Islet precursor cell (in vitro differentiated cells): ENCODE data around the gene KCNG2.

Source experiments
- DNase-seq: peaks from one replicate; pipeline ENCODE4 v3.0.0-alpha.2; 2018

The KCNG2 gene

DNA sequence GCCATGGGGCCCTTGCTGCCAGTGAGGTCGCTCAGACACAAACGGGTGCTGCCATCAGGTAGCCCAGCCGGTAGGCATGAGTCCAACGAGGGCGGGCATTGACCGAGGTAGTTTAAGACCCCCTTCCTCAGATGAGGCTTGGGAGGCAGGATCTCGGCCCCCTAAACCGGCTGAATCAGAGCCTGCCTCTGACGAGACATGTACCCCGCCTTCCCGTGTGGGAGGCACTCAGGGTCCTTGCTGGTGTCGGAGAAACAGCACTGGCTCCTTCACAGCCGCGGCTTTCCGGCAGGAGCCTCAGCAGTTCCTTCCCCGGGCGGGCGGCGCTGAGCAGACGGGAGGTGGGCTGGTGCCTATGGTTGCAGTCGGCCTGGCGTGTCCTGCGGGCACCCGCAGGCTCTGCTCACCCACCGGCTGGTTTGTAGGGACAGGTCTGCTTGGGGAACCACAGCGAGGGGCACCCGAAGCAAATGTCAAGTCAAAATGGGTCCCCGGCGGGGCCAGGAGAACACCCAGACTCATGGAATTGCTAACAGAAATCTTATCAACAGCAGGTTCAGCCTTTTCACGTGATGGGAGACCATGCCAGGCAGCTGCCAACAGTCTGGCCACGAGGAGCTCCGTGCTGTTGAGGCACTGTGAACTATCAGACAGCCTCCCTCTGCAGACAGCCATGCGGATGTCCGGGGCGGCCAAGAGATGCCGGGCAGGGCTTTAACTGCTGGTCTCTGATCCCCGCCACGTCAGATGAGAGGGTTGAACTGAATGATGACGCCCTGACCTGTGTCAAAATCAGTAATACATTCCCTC, 2.8 kb downstream of the KCNG2 start:
- DNase-seq = no peak

GRCh38 chr18:79801217-79801616, 3.5 kb downstream of the KCNG2 start:
- DNase-seq = no peak

DNA sequence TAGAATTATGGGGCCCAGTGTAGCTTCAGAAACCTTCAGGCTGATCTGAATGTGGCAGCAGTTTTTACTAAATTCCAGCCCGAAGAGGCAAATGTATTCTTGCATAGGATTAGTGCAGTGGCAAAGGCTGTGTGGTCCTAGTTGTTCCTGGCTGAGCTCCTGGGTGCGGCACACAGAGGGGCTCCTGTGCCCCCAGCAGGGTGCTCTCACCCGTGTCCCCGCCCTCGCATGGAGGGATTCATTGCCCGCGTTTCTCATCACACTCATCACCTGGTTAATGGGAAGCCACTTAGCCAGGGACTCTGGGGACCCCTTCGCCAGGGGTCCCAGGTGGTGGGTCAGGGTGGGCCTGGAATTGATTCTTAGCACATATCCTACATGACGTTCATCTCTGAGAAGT, 3.9 kb downstream of the KCNG2 start:
- no peak for DNase-seq

DNA sequence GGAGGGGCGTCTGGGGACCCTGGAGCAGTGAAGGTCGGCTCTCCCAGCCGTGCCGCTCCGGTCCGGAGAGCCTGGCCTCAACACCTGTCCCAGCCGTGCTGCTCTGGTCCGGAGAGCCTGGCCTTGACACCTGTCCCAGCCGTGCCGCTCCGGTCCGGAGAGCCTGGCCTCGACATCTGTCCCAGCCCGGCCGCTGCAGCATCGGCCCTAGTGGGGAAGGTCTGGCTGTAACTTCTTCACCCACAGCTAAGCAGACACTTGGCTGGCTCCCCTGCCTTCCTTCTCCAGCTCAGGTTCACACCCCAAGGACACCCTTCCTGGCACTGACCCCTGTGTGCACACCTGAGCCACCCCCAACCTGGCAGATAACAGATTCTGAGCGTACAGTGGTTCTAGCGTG, 4.6 kb downstream of the KCNG2 start:
- no peak for DNase-seq

GRCh38 chr18:79803611-79804051, 5.9 kb downstream of the KCNG2 start:
- DNase-seq = no peak

DNA sequence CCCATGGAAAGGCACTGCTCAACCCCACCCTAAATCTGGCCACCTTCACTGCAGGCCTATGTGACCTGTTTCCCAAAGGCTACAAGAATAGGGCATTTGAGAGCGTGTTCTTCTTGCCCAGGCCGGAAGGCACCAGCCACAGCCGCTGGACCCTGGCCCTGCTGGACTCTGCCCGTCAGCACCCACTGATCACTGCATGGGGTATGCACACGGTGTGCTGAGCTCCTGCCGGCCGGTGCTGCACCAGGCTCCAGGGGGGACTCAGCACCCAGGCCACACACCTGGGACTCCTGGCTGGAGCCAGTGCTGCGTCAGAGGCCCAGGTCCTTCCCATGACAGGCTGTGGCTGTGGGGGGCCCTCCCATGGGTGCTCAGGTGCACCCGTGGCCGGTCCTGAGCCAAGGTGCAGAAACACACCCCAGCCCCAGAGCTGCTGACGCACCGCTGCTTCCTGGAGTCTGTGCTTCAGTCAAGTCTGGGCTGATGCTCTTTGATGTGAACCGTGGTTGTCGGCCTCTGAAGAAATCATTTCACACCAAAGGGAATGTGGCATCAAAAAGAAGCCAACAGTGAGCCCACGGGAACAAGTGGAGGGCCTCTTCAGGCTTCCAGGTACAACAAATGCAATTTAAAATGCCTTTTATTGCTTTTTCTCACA, 6.5 kb downstream of the KCNG2 start:
- DNase-seq = no peak

DNA sequence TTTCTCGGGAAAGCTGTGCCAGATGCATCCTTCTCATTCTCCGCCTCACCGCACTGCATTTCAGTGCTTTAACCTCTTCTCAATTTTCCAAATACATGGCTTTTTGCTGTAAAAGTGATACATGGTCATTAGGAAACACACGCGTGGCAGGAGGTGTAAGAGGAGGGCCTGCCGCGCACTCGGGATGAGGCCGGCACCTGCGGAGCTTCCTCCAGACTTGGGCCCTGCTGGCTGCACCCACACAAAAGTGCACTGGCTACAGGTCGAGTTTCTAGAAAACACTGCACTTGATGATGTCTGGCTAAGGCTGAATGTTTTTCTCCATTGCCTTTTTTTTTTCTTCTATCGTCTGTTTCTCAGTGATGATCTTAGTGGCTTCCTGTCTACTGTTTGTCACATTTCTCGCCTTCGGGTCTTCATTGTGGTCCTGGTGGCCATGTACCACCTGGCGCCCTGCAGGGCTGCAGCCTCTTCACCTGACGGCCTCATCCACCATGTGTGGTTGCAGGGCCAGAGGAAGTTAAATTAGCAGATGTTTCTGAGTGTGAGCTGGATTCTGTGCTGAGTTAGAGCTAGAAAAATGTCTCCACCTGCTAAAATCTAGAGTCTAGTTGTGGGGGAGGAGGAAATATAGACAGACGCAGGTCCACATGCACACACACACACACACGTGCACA, 7.6 kb downstream of the KCNG2 start:
- DNase-seq = no peak

DNA sequence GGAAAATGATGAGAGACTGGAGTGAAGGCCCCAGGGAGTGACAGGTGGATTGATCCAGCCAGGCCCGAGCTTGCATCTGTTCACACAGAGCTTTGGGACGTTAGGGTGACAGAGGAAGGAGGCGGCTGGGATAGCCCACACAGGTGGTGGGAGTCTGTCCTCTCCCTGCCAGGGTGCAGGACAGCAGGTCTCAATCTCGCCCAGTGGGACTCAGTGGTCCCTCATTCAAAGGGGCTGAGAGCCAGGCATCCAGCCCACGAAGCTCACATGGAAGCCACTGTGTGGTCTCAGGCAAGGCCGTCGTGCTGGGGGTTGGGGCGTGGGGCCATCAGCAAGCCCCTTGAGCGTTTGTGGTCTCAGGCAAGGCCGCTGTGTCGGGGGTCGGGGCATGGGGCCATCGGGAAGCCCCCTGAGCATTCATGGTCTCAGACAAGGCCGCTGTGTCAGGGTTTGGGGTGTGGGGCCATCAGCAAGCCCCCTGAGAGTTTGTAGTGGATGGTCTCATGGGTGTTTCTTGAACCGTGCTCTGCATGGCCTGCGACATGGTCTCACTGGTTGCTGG, 8.3 kb downstream of the KCNG2 start:
- no peak for DNase-seq

- DNase-seq = no peak
These were observed 9.5 kb downstream of the KCNG2 start for GRCh38 chr18:79806976-79807841.

GRCh38 chr18:79809482-79810192, 11.9 kb downstream of the KCNG2 start:
- no peak for DNase-seq

DNA sequence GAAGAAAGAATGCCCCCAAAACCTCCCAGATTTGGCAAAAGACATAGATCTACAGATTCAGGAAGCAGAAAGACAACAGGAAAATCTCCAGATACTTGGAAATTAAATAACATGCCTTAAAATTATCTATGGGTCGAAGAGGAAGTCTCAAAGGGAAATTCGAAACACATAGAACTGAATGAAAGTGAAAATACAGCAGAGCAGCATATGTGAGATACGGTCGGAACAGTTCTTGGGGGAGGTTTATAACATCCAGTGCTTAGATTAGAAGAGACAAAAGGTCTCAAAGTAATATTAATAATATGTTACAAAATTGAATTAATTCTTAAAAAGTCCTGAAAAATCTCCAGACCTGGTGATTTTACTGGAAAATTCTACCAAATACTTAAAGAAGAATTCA, 14.3 kb downstream of the KCNG2 start:
- DNase-seq = no peak

DNA sequence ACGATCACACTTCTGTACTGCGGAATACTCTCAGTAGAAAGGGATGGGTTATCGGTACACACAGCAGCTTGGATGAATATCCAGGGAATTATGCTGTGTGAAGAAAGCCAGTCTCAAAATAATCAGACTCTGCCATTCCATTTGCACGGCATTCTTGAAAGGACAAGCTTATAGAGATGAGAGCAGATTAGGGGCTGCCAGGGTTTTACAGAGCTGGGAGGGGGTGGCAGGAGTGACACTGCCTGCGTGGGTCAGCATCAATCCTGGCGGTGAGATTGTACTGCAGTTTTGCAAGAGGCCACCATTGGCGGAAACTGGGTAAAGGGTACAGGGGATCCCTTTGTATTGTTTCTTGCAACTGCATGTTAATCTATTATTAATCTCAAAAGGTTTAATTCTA, 16.6 kb downstream of the KCNG2 start:
- DNase-seq = peak; percentile 18

- peak; percentile 44 for DNase-seq
These were observed 17.9 kb downstream of the KCNG2 start for GRCh38 chr18:79815657-79816056.

GRCh38 chr18:79816092-79816491, 18.4 kb downstream of the KCNG2 start:
- DNase-seq = peak; percentile 41

DNA sequence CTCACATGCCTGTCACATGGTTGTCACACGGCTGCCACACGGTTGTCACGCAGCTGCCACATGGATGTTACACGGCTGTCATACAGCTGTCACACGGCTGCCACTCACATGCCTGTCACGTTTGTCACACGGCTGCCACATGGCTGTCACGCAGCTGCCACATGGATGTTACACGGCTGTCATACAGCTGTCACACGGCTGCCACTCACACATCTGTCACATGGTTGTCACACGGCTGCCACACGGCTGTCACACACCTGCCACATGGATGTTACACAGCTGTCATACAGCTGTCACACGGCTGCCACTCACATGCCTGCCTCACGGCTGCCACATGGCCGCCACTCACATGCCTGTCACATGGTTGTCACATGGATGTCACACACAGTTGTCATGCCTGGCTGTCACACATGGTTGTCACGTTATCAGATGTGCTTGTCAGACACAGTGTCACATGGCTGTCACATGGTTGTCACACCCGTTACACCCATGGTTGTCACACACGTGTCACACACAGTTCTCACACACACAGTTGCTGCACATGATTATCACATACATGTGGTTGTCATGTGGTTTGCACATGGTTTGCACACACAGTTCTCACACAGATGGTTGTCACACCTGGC, 19.4 kb downstream of the KCNG2 start:
- peak; percentile 34 for DNase-seq

- no peak for DNase-seq
These were observed 19.9 kb downstream of the KCNG2 start for GRCh38 chr18:79817607-79817998.

GRCh38 chr18:79818036-79818435, 20.3 kb downstream of the KCNG2 start:
- DNase-seq = peak; percentile 40

- DNase-seq = peak; percentile 46
These were observed 20.9 kb downstream of the KCNG2 start for GRCh38 chr18:79818631-79819030.

- peak; percentile 52 for DNase-seq
These were observed 21.6 kb downstream of the KCNG2 start for GRCh38 chr18:79819064-79819967.

DNA sequence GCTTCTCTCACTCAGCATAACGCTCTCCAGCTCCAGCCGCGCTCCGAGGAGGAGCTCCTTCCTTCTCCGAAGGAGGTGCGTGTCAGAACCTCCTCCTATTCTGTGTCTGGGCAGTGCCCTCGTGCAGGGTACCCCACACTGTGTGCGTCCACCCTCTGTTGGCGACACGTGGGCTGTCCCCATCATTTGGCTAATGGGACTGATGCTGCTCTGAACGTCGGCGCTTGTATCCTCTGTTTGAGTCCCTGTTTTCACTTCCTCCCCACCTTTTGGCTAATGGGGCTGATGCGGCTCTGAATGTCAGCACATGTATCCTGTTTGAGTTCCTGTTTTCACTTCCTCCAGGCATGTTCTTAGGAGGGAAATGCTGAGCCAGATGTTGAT, 22.2 kb downstream of the KCNG2 start:
- peak; percentile 32 for DNase-seq
